ENCODE data around the gene IMMP2L. TPM values are rescaled to one million over a fixed set of nuclear protein-coding genes. Genes with fewer than 3 reads are reported as not detected.

IMMP2L gene
- total and polyA plus RNA-seq, 7 donors: 9.3 to 43.0 (median 19.2) TPM

GRCh38 chr7:111560773-111561653 lies 1.3 kb downstream of the IMMP2L start:
- no peaks in the 10 kb centered on the region for H3K27me3 ChIP-seq (ENCODE audit: insufficient read depth in 3 of 3, low read length in 2 of 3)
- H3K4me1 ChIP-seq: peaks cover 5% of the 10 kb centered on the region
- intact Hi-C loops (cut with DNase I): loop anchor here in 1 of 2 donors (5.0 kb wide), 1 partner anchor 469 kb away; the partner anchor contains the start of gene LRRN3
- TF ChIP-seq CTCF (IDR thresholded peaks at IDR 0.05): no peak
- peak overlapping the region; percentile 96 for H3K27ac ChIP-seq
- no peaks in the 10 kb centered on the region for H3K9me3 ChIP-seq
- DNase-seq (no peak), ATAC-seq (peak in 1 of 4 donors; percentile 0)
- H3K4me3 ChIP-seq: peak overlapping the region; percentile 93
- H3K36me3 ChIP-seq (ENCODE audit: insufficient read depth in 1 of 2, low read depth in 1 of 2): peaks cover 0 to 28% of the 10 kb centered on the region in 2 donors
- 19 to 34% (median 33%) methylated on average over 4 of the region's 4 CpGs for WGBS, 3 donors

DNA sequence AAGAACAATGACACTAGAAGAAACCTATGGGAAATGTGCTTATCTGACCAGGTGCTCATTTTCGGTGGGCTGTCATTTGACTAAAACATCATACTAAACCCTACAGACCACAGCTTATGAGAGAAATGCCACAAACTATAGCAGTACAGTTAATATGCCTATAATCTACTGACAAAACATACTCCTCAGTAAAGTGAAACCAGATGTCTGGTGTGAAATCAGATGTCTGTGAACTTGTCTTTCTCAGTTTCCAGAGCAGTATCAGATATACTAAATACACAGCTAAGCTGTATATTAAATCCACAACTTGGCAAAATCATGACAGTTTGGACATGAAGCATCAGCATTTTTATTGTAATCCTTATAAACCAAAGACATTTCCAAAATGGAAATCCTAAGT lies 3.3 kb downstream of the IMMP2L start:
- no peak overlapping the region for H3K4me3 ChIP-seq
- intact Hi-C loops (cut with DNase I): no loop called here
- 47 to 63% (median 63%) methylated on average over 1 of the region's 1 CpG for WGBS, 3 donors
- H3K27me3 ChIP-seq (ENCODE audit: insufficient read depth in 3 of 3, low read length in 2 of 3): no peaks in the 10 kb centered on the region
- peaks cover 3 to 44% of the 10 kb centered on the region in 2 donors for H3K36me3 ChIP-seq (ENCODE audit: insufficient read depth in 1 of 2, low read depth in 1 of 2)
- no peak overlapping the region for H3K27ac ChIP-seq
- no peaks in the 10 kb centered on the region for H3K9me3 ChIP-seq
- ATAC-seq (no peak), DNase-seq (no peak)
- no peak for TF ChIP-seq CTCF (IDR thresholded peaks at IDR 0.05)
- peaks cover 5% of the 10 kb centered on the region for H3K4me1 ChIP-seq

DNA sequence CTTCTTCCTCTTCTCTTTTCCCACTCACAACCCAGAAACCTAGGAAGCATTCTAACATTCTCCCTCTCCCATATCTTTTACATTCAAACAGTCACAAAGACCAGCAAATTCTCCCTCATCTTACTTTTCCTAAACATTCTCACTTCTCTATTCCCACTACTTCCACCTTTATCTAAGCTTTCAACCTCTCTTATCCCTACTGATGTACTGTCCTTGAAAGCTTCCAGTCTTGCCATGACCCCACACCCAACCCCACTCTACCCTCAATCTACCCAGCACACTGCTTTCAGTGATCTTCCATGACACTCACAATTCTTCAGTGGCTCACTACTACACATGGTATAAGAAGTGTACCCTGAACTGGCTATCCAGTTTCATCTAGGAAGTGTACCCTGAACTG lies 5.3 kb downstream of the IMMP2L start:
- ATAC-seq (no peak), DNase-seq (no peak)
- Histone ChIP-seq H3K4me1 (peaks cover 5% of the 10 kb centered on the region), H3K36me3 (ENCODE audit: insufficient read depth in 1 of 2, low read depth in 1 of 2) (peaks cover 3 to 44% of the 10 kb centered on the region in 2 donors), H3K9me3 (no peaks in the 10 kb centered on the region), H3K4me3 (no peak overlapping the region), H3K27me3 (ENCODE audit: insufficient read depth in 3 of 3, low read length in 2 of 3) (no peaks in the 10 kb centered on the region), H3K27ac (no peak overlapping the region)
- intact Hi-C loops (cut with DNase I): no loop called here
- TF ChIP-seq CTCF (IDR thresholded peaks at IDR 0.05): no peak

- DNase-seq (no peak), ATAC-seq (no peak)
- Histone ChIP-seq H3K36me3 (ENCODE audit: insufficient read depth in 1 of 2, low read depth in 1 of 2) (peaks cover 3 to 53% of the 10 kb centered on the region in 2 donors), H3K27me3 (ENCODE audit: insufficient read depth in 3 of 3, low read length in 2 of 3) (no peaks in the 10 kb centered on the region), H3K4me1 (no peaks in the 10 kb centered on the region), H3K27ac (no peak overlapping the region), H3K9me3 (no peaks in the 10 kb centered on the region), H3K4me3 (no peak overlapping the region)
- WGBS, 3 donors: 43 to 68% (median 47%) methylated on average over 4 of the region's 4 CpGs
- TF ChIP-seq CTCF (IDR thresholded peaks at IDR 0.05): no peak
- intact Hi-C loops (cut with DNase I): no loop called here
Observed at GRCh38 chr7:111554086-111554485, 8.2 kb downstream of the IMMP2L start.

All from psoas muscle (tissue), 8 donors.